HCT116 (cell line): ENCODE results near the gene DGKG. TPM values are rescaled to one million over a fixed set of nuclear protein-coding genes. Genes with fewer than 3 reads are reported as not detected.

Experiments
- ATAC-seq: fragments of 200-7000 bp; cut with Tn5 transposase; 2 replicates; pipeline ENCODE4 v1.9.1; 2020; ENCODE audit warnings: mild to moderate bottlenecking, moderate library complexity
- BruUV-seq: library from RNA; stranded (reverse); fragments of 400-500 nt; replicated peaks from 2 replicates; lab custom pipeline; 2021; lab: Mats Ljungman, UMichigan
- CTCF ChIA-PET: fragments of 300-600 bp; sonication (Branson Sonifier 250); formaldehyde crosslinking; loops from one replicate; lab custom pipeline; 2021; ENCODE audit warnings: antibody characterized with exemption; lab: Charles Lee
- POLR2A ChIA-PET: fragments of 300-600, 350-600 bp; sonication (Branson Sonifier 250); formaldehyde crosslinking; loops from one replicate; lab custom pipeline; 2021; ENCODE audit warnings: antibody characterized with exemption; lab: Charles Lee
- RAD21 ChIA-PET, 2 experiments: fragments of 300-600 bp; sonication (Branson Sonifier 250); formaldehyde crosslinking; loops; one replicate each; lab custom pipeline; 2023; ENCODE audit warnings: low total read pairs in 2 of 2; ENCODE audit not compliant: uncharacterized antibody in 2 of 2, unreplicated experiment in 2 of 2, low non-redundant PET in 1 of 2; lab: Charles Lee
- DNase-seq: peaks from one replicate; pipeline ENCODE4 v3.0.0-alpha.2; 2010; ENCODE audit warnings: low read depth, low spot score
- H2AFZ ChIP-seq: fragments of 200-600 bp; shearing (Covaris generic), sonication (generic); 2 replicates; pipeline ENCODE4 v1.6.1; 2017; ENCODE audit warnings: low read depth, mixed run types, mixed read lengths, antibody characterized with exemption, low read length; ENCODE audit not compliant: poor library complexity, severe bottlenecking
- H3K27ac ChIP-seq: 2 replicates; pipeline ENCODE4 v1.5.1; 2012; ENCODE audit warnings: low read depth, low read length
- H3K27me3 ChIP-seq: fragments of 200-600 bp; sonication (generic); 2 replicates; pipeline ENCODE4 v1.6.1; 2016; ENCODE audit warnings: mixed run types, low read length, mixed read lengths; ENCODE audit not compliant: insufficient read depth
- H3K36me3 ChIP-seq, 2 experiments: fragments of 200-500 bp in 1 of 2; fragments of 200-600 bp in 1 of 2; sonication (Bioruptor generic) in 1 of 2; sonication (generic) in 1 of 2; 2 replicates each; pipeline versions ENCODE4 v1.5.1 to v1.6.1; 2014 to 2016; ENCODE audit warnings: low read length in 2 of 2, inconsistent platforms in 1 of 2, mixed read lengths in 1 of 2, mixed run types in 1 of 2; ENCODE audit not compliant: insufficient read depth in 2 of 2, control insufficient read depth in 1 of 2
- H3K4me1 ChIP-seq, 2 experiments: fragments of 200-600 bp in 1 of 2; sonication (generic) in 1 of 2; 2 replicates each; pipeline versions ENCODE4 v1.5.1 to v1.6.1; 2012 to 2017; ENCODE audit warnings: low read length in 2 of 2, inconsistent platforms in 1 of 2, mild to moderate bottlenecking in 1 of 2, mixed read lengths in 1 of 2, mixed run types in 1 of 2, moderate library complexity in 1 of 2; ENCODE audit not compliant: insufficient read depth in 2 of 2, control insufficient read depth in 1 of 2
- H3K4me2 ChIP-seq: fragments of 200-600 bp; sonication (generic); 2 replicates; pipeline ENCODE4 v1.6.1; 2017; ENCODE audit warnings: mixed run types, low read length, mixed read lengths
- H3K4me3 ChIP-seq, 2 experiments: fragments of 200-600 bp in 1 of 2; sonication (generic) in 1 of 2; replicated peaks in 1 of 2; 2 replicates each; pipeline ENCODE4 v1.5.1; 2011 to 2016; ENCODE audit warnings: low read length in 2 of 2, control low read depth in 1 of 2, low read depth in 1 of 2, mild to moderate bottlenecking in 1 of 2, mixed read lengths in 1 of 2, mixed run types in 1 of 2
- H3K79me2 ChIP-seq: fragments of 200-600 bp; sonication (generic); 2 replicates; pipeline ENCODE4 v1.6.1; 2017; ENCODE audit warnings: mild to moderate bottlenecking, mixed run types, low read length, moderate library complexity, mixed read lengths; ENCODE audit not compliant: insufficient read depth
- H3K9ac ChIP-seq: fragments of 200-600 bp; sonication (generic); 2 replicates; pipeline ENCODE4 v1.6.1; 2016; ENCODE audit warnings: low read length, mixed read lengths
- H3K9me2 ChIP-seq: fragments of 200-600 bp; sonication (generic), shearing (Covaris generic); 2 replicates; pipeline ENCODE4 v1.6.1; 2017; ENCODE audit warnings: mixed run types, mild to moderate bottlenecking, moderate library complexity; ENCODE audit not compliant: insufficient read depth
- H3K9me3 ChIP-seq, 2 experiments: fragments of 200-500 bp in 1 of 2; fragments of 200-600 bp in 1 of 2; sonication (Bioruptor generic) in 1 of 2; sonication (generic) in 1 of 2; 2 replicates each; pipeline ENCODE4 v1.6.1; 2014 to 2017; ENCODE audit warnings: low read length in 2 of 2, mixed read lengths in 2 of 2, inconsistent platforms in 1 of 2, low read depth in 1 of 2, mild to moderate bottlenecking in 1 of 2, mixed run types in 1 of 2, moderate library complexity in 1 of 2; ENCODE audit not compliant: control insufficient read depth in 1 of 2, insufficient read depth in 1 of 2
- H4K20me1 ChIP-seq: fragments of 200-600 bp; sonication (generic), shearing (Covaris generic); 2 replicates; pipeline ENCODE4 v1.6.1; 2017; ENCODE audit warnings: mixed run types, mild to moderate bottlenecking, moderate library complexity; ENCODE audit not compliant: insufficient read depth
- CTCF ChIP-seq, 3 experiments: fragments of 200-600 bp in 1 of 3; sonication (generic) in 1 of 3; IDR thresholded peaks in 2 of 3; conservative IDR thresholded peaks in 1 of 3; 2 replicates each; pipeline ENCODE4 v1.5.1; 2012 to 2017; ENCODE audit warnings: low read depth in 2 of 3, low read length in 2 of 3, antibody characterized with exemption in 1 of 3, borderline replicate concordance in 1 of 3, control low read depth in 1 of 3, mild to moderate bottlenecking in 1 of 3, mixed read lengths in 1 of 3, mixed run types in 1 of 3, moderate library complexity in 1 of 3; ENCODE audit not compliant: insufficient read depth in 1 of 3
- EGR1 ChIP-seq: IDR thresholded peaks from 2 replicates; pipeline ENCODE4 v1.6.1; 2012; ENCODE audit warnings: low read depth
- ELF1 ChIP-seq: IDR thresholded peaks from 2 replicates; pipeline ENCODE4 v1.6.1; 2012; ENCODE audit warnings: low read depth, borderline replicate concordance
- EZH2phosphoT487 ChIP-seq: fragments of 200-600 bp; IDR thresholded peaks from 2 replicates; pipeline ENCODE4 v1.6.1; 2018; ENCODE audit warnings: antibody characterized with exemption, borderline replicate concordance
- FOSL1 ChIP-seq: IDR thresholded peaks from 2 replicates; pipeline ENCODE4 v1.6.1; 2012; ENCODE audit warnings: low read depth
- JUND ChIP-seq: IDR thresholded peaks from 2 replicates; pipeline ENCODE4 v1.6.1; 2012
- POLR2A ChIP-seq: IDR thresholded peaks from 2 replicates; pipeline ENCODE4 v1.7.0; 2011; ENCODE audit warnings: borderline replicate concordance; ENCODE audit not compliant: insufficient read depth, insufficient read length; ENCODE audit errors: extremely low read depth
- POLR2AphosphoS5 ChIP-seq: IDR thresholded peaks from 2 replicates; pipeline ENCODE4 v1.6.1; 2011; ENCODE audit warnings: mild to moderate bottlenecking, low read depth, low read length, moderate library complexity
- RAD21 ChIP-seq: IDR thresholded peaks from 2 replicates; pipeline ENCODE4 v1.6.1; 2012; ENCODE audit warnings: low read depth, mild to moderate bottlenecking
- SIN3A ChIP-seq: IDR thresholded peaks from 2 replicates; pipeline ENCODE4 v1.6.1; 2012; ENCODE audit warnings: low read depth
- SP1 ChIP-seq: IDR thresholded peaks from 2 replicates; pipeline ENCODE4 v1.6.1; 2012; ENCODE audit warnings: low read depth
- SRF ChIP-seq: IDR thresholded peaks from 2 replicates; pipeline ENCODE4 v1.6.1; 2012; ENCODE audit warnings: low read depth
- TCF7L2 ChIP-seq: IDR thresholded peaks from 2 replicates; pipeline ENCODE4 v1.7.0; 2011; ENCODE audit warnings: borderline replicate concordance, inconsistent platforms; ENCODE audit not compliant: insufficient read depth, insufficient read length; ENCODE audit errors: extremely low read depth
- intact Hi-C: fragments of 100-400 bp; cut with micrococcal nuclease; formaldehyde crosslinking; loops from 2 replicates; pipeline ENCODE4 v1.10.0; 2022
- total RNA-seq: library from RNA; stranded (reverse); gene quantifications from one replicate; pipeline ENCODE4 v1.2.1, GENCODE V29; 2021; ENCODE audit not compliant: unreplicated experiment
- TF ChIP-seq, protein P1 (sequence below): IDR thresholded peaks from 2 replicates; pipeline ENCODE4 v1.6.1; 2012

The DGKG gene
- total RNA-seq, 1 experiment from 2014 or later = 4.8 TPM

GRCh38 chr3:186305286-186305685 lies 56.7 kb downstream of the DGKG start:
- Histone ChIP-seq H3K4me2 (no peak overlapping the region), H3K9ac (no peak overlapping the region), H3K4me3 (no peak overlapping the region), H3K36me3 (no peaks in the 10 kb centered on the region), H3K27ac (no peak overlapping the region), H4K20me1 (no peaks in the 10 kb centered on the region), H2AFZ (no peak overlapping the region), H3K27me3 (peaks cover 56% of the 10 kb centered on the region), H3K79me2 (no peaks in the 10 kb centered on the region), H3K9me2 (no peaks in the 10 kb centered on the region), H3K4me1 (no peaks in the 10 kb centered on the region), H3K9me3 (no peaks in the 10 kb centered on the region)
- RAD21 ChIA-PET = no interaction called here
- TF ChIP-seq FOSL1 (no peak), EZH2phosphoT487 (no peak), POLR2A (no peak), CTCF (IDR thresholded peaks at IDR 0.05 in 2 of 3, conservative IDR thresholded peaks at IDR 0.05 in 1 of 3; ENCODE audit: borderline replicate concordance in 1 of 3, insufficient read depth in 1 of 3, low read depth in 2 of 3, low read length in 2 of 3) (no peak), SP1 (no peak), SIN3A (no peak), RAD21 (no peak), ELF1 (no peak), TCF7L2 (no peak), EGR1 (no peak), POLR2AphosphoS5 (no peak), JUND (no peak), SRF (no peak)
- TF ChIP-seq, protein P1, sequence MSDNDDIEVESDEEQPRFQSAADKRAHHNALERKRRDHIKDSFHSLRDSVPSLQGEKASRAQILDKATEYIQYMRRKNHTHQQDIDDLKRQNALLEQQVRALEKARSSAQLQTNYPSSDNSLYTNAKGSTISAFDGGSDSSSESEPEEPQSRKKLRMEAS = no peak
- DNase-seq (no peak), ATAC-seq (no peak)
- BruUV-seq = no TSS peak
- POLR2A ChIA-PET = no interaction called here
- CTCF ChIA-PET = no interaction called here
- intact Hi-C loops = no loop called here
